WTC11 (cell line): ENCODE results near the gene MMP28. TPM values are rescaled to one million over a fixed set of nuclear protein-coding genes. Genes with fewer than 3 reads are reported as not detected.

Experiments
- ATAC-seq: fragments of 200-7000 bp; cut with Tn5 transposase; 2 replicates; pipeline ENCODE4 v1.10.0; 2021; ENCODE audit warnings: mild to moderate bottlenecking, moderate library complexity
- CTCF ChIA-PET: fragments of 300-600 bp; sonication (Branson Sonifier 250); formaldehyde crosslinking; loops from one replicate; lab custom pipeline; 2021; ENCODE audit warnings: antibody characterized with exemption; lab: Charles Lee
- POLR2A ChIA-PET: fragments of 350-600 bp; sonication (Branson Sonifier 250); formaldehyde crosslinking; loops from one replicate; lab custom pipeline; 2021; ENCODE audit warnings: antibody characterized with exemption; lab: Charles Lee
- DNase-seq: peaks from one replicate; pipeline ENCODE4 v3.0.0; 2021; ENCODE audit warnings: low spot score
- H3K27ac Mint-ChIP-seq: 2 replicates; pipeline ENCODE4 v1.8.0; 2021; ENCODE audit warnings: mixed read lengths
- H3K27me3 Mint-ChIP-seq: 2 replicates; pipeline ENCODE4 v1.8.0; 2021; ENCODE audit warnings: low read depth, mild to moderate bottlenecking, moderate library complexity, mixed read lengths
- H3K36me3 Mint-ChIP-seq: 2 replicates; pipeline ENCODE4 v1.8.0; 2021; ENCODE audit warnings: mixed read lengths
- H3K4me1 Mint-ChIP-seq: 2 replicates; pipeline ENCODE4 v1.8.0; 2022; ENCODE audit warnings: mixed read lengths
- H3K4me3 Mint-ChIP-seq: 2 replicates; pipeline ENCODE4 v1.8.0; 2021; ENCODE audit warnings: mild to moderate bottlenecking, moderate library complexity, mixed read lengths
- H3K9me3 Mint-ChIP-seq: 2 replicates; pipeline ENCODE4 v1.8.0; 2021; ENCODE audit warnings: mixed read lengths
- ATF1 ChIP-seq: sonication (generic); formaldehyde crosslinking; IDR thresholded peaks from 2 replicates; pipeline ENCODE4 v1.8.1; 2023; ENCODE audit warnings: mild to moderate bottlenecking, moderate library complexity, missing genetic modification reagents
- ATF2 ChIP-seq: sonication (generic); formaldehyde crosslinking; IDR thresholded peaks from 2 replicates; pipeline ENCODE4 v1.8.1; 2022; ENCODE audit warnings: low read depth, missing genetic modification reagents, borderline replicate concordance
- CREM ChIP-seq: sonication (generic); formaldehyde crosslinking; IDR thresholded peaks from 2 replicates; pipeline ENCODE4 v1.8.1; 2022; ENCODE audit warnings: mild to moderate bottlenecking, missing genetic modification reagents, moderate library complexity
- EMX1 ChIP-seq: fragments of 250-450 bp; sonication (Bioruptor Pico); IDR thresholded peaks from 2 replicates; pipeline ENCODE4 v1.8.0; 2021; ENCODE audit warnings: mild to moderate bottlenecking
- ESRRA ChIP-seq: sonication (generic); formaldehyde crosslinking; IDR thresholded peaks from 2 replicates; pipeline ENCODE4 v1.8.1; 2022; ENCODE audit warnings: mild to moderate bottlenecking, missing genetic modification reagents, borderline replicate concordance
- FOXK1 ChIP-seq: sonication (generic); formaldehyde crosslinking; IDR thresholded peaks from 2 replicates; pipeline ENCODE4 v1.8.0; 2022; ENCODE audit warnings: mild to moderate bottlenecking, moderate library complexity, missing genetic modification reagents
- HMGA2 ChIP-seq: fragments of 250-450 bp; sonication (Bioruptor Pico); IDR thresholded peaks from 2 replicates; pipeline ENCODE4 v1.4.0; 2021; ENCODE audit warnings: mild to moderate bottlenecking, moderate library complexity
- NR1H2 ChIP-seq: sonication (generic); formaldehyde crosslinking; IDR thresholded peaks from 2 replicates; pipeline ENCODE4 v1.9.0; 2021; ENCODE audit warnings: mild to moderate bottlenecking, moderate library complexity, missing genetic modification reagents
- NR2C2 ChIP-seq: sonication (generic); formaldehyde crosslinking; IDR thresholded peaks from 2 replicates; pipeline ENCODE4 v1.8.0; 2022; ENCODE audit warnings: mild to moderate bottlenecking, missing genetic modification reagents
- PREB ChIP-seq: sonication (generic); formaldehyde crosslinking; IDR thresholded peaks from 2 replicates; pipeline ENCODE4 v1.8.1; 2022; ENCODE audit warnings: mild to moderate bottlenecking, missing genetic modification reagents, moderate library complexity, borderline replicate concordance
- RELA ChIP-seq: sonication (generic); formaldehyde crosslinking; IDR thresholded peaks from 2 replicates; pipeline ENCODE4 v1.8.1; 2022; ENCODE audit warnings: missing genetic modification reagents, mild to moderate bottlenecking, borderline replicate concordance
- STAT6 ChIP-seq: sonication (generic); formaldehyde crosslinking; conservative IDR thresholded peaks from 2 replicates; pipeline ENCODE4 v1.8.1; 2023; ENCODE audit warnings: mild to moderate bottlenecking, low read depth, missing genetic modification reagents, moderate library complexity
- TCF7 ChIP-seq: sonication (generic); formaldehyde crosslinking; IDR thresholded peaks from 2 replicates; pipeline ENCODE4 v1.8.0; 2022; ENCODE audit warnings: mild to moderate bottlenecking, low read depth, missing genetic modification reagents, moderate library complexity
- TEAD4 ChIP-seq: sonication (generic); formaldehyde crosslinking; IDR thresholded peaks from 2 replicates; pipeline ENCODE4 v1.8.0; 2022; ENCODE audit warnings: mild to moderate bottlenecking, missing genetic modification reagents
- USF1 ChIP-seq: sonication (generic); formaldehyde crosslinking; IDR thresholded peaks from 2 replicates; pipeline ENCODE4 v1.8.0; 2022; ENCODE audit warnings: mild to moderate bottlenecking, missing genetic modification reagents
- USF2 ChIP-seq: sonication (generic); formaldehyde crosslinking; IDR thresholded peaks from 2 replicates; pipeline ENCODE4 v1.8.1; 2023; ENCODE audit warnings: mild to moderate bottlenecking, missing genetic modification reagents, moderate library complexity
- ZBTB21 ChIP-seq: sonication (generic); formaldehyde crosslinking; IDR thresholded peaks from 2 replicates; pipeline ENCODE4 v1.8.1; 2023; ENCODE audit warnings: mild to moderate bottlenecking, missing genetic modification reagents, borderline replicate concordance
- ZMAT4 ChIP-seq: fragments of 250-450 bp; sonication (Bioruptor Pico); IDR thresholded peaks from 2 replicates; pipeline ENCODE4 v1.9.0; 2021; ENCODE audit warnings: mild to moderate bottlenecking
- ZNF425 ChIP-seq: fragments of 250-450 bp; sonication (Bioruptor Pico); conservative IDR thresholded peaks from 2 replicates; pipeline ENCODE4 v1.9.0; 2021; ENCODE audit warnings: mild to moderate bottlenecking
- total RNA-seq: library from RNA; stranded (reverse); gene quantifications from 3 replicates; pipeline ENCODE4 v1.2.3, GENCODE V29; 2021

The MMP28 gene
- total RNA-seq, 1 experiment from 2014 or later = 0.22 TPM

- no peak for DNase-seq
- ChIA-PET CTCF (interaction anchor here (0.9 to 1.6 kb wide), 3 partner anchors 8 to 36 kb away, joined by 3 to 8 read pairs (median 4); no protein-coding TSS in a partner anchor), POLR2A (no interaction called here)
- Mint-ChIP-seq H3K36me3 (no peaks in the 10 kb centered on the region), H3K9me3 (no peaks in the 10 kb centered on the region), H3K27ac (no peak overlapping the region), H3K4me3 (no peak overlapping the region), H3K4me1 (peaks cover 2% of the 10 kb centered on the region; the same call in 1 of the 2 replicates)
- no peak for ATAC-seq
- TF ChIP-seq ATF1 = no peak
- TF ChIP-seq PREB = no peak
- TF ChIP-seq ZNF425 (CRISPR knock-in tag) = no peak
- TF ChIP-seq ATF2 (CRISPR knock-in tag) = no peak
- no peak for TF ChIP-seq CREM (CRISPR knock-in tag)
- no peak for TF ChIP-seq ZMAT4 (CRISPR knock-in tag)
- TF ChIP-seq TCF7 = no peak
- TF ChIP-seq ZBTB21 (CRISPR knock-in tag) = no peak
- TF ChIP-seq TEAD4 (CRISPR knock-in tag) = no peak
- no peak for TF ChIP-seq STAT6 (CRISPR knock-in tag)
- TF ChIP-seq, all 79 proteins: peak for 0
- peaks cover 47% of the 10 kb centered on the region for H3K27me3 Mint-ChIP-seq
These were observed 4.5 kb upstream of the MMP28 start for GRCh38 chr17:35799942-35800341.

GRCh38 chr17:35797918-35798317 lies 2.5 kb upstream of the MMP28 start:
- DNase-seq (no peak), ATAC-seq (no peak)
- Mint-ChIP-seq H3K4me1 (peaks cover 10% of the 10 kb centered on the region), H3K27me3 (peaks cover 67% of the 10 kb centered on the region), H3K4me3 (no peak overlapping the region), H3K9me3 (no peaks in the 10 kb centered on the region), H3K36me3 (no peaks in the 10 kb centered on the region), H3K27ac (no peak overlapping the region)
- TF ChIP-seq ESRRA (no peak), NR2C2 (CRISPR knock-in tag) (no peak), NR1H2 (CRISPR knock-in tag) (no peak), FOXK1 (CRISPR knock-in tag) (no peak), USF1 (CRISPR knock-in tag) (no peak), RELA (CRISPR knock-in tag) (no peak), EMX1 (CRISPR knock-in tag) (no peak), HMGA2 (CRISPR knock-in tag) (no peak), USF2 (CRISPR knock-in tag) (no peak)
- ChIA-PET CTCF (interaction anchor here (4.0 to 6.3 kb wide), 2 partner anchors 11 to 34 kb away, joined by 16 to 53 read pairs; partner anchors contain the start of gene TAF15), POLR2A (no interaction called here)
